NCI-H2227 (cell line): ENCODE data around the gene DNMT3A.

Source experiments
- DNase-seq: peaks from one replicate; lab custom pipeline; 2025; ENCODE audit not compliant: unreplicated experiment; lab: John Stamatoyannopoulos, UW

DNMT3A gene

DNA sequence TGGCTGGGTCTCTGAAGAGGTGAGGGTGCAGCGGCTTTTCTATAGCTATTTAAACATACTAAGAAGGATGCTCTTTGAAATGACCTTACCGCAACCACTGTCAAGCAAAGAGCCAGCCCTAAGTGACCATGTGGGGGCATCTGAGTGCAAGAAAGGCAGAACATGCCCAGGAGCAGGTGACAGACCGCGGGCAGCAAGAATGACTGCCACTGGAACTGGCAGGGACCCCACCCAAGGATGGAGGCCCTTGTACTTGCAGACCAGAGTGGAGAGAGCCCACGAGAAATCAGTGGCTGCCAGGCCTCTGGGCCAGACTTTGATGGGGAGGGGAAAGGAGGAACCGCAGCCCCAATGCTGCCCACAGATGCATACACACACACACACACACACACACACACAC lies 33.1 kb downstream of the DNMT3A start:
- DNase-seq = peak; percentile 34

DNA sequence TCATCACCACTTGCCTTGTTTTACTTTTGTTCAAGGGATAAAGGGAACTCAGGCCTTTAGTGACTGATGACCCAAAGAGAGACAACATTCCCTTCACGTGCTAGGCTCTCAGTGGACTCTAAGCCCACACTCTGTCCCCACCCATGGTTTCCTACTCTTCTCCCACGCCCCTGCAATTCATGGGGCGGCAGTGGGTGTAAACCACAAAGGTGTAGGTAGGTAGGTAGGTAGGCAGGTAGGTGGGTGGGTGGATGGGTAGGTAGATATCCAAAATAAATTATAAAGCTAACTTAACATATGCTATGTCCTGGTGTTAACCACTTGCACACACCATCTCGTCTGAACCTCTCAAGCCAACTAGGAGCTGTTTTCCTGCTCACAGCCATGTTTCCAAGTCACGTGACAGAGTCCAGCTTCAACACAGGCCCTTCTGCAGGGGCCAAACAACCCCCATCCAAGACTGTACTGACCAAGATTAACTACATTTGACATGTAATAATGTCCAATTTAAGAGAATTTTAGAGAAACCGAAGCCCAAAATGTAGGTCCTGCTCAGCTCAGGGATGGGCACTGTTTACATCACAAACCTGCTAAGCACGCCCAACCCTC lies 33.7 kb downstream of the DNMT3A start:
- DNase-seq = no peak

DNA sequence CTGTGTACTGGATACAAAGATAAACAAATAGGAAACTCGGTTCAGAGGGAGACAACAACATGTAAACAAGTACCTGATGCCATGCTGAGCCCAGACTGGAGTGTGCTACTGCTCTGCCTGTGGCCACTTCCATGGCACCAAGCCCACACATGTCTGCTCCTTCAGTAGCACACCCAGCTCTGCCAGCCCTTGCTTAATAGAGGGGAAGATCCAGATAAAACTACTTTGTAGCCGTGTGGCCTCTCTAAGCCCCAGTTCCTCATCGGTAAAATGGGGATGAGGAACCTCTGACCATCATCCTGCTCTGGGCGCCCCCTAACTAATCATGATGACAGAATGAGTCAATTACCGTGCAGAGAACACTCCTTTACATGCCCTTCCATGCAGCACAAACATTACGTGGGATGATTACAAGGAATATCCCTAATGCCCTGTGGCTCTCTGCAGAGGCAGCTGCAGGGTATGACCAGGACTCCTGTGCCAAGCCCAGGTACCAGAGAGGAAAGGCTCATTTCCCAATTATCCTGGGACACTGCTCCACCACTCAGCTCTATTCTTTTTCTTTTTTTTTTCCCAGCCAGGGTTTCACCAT lies 34.9 kb downstream of the DNMT3A start:
- DNase-seq = no peak

GRCh38 chr2:25305775-25306174 lies 36.0 kb downstream of the DNMT3A start:
- no peak for DNase-seq

- no peak for DNase-seq
Measured at GRCh38 chr2:25304826-25305596, 36.7 kb downstream of the DNMT3A start.

- DNase-seq = no peak
Measured at GRCh38 chr2:25304321-25304720, 37.4 kb downstream of the DNMT3A start.

DNA sequence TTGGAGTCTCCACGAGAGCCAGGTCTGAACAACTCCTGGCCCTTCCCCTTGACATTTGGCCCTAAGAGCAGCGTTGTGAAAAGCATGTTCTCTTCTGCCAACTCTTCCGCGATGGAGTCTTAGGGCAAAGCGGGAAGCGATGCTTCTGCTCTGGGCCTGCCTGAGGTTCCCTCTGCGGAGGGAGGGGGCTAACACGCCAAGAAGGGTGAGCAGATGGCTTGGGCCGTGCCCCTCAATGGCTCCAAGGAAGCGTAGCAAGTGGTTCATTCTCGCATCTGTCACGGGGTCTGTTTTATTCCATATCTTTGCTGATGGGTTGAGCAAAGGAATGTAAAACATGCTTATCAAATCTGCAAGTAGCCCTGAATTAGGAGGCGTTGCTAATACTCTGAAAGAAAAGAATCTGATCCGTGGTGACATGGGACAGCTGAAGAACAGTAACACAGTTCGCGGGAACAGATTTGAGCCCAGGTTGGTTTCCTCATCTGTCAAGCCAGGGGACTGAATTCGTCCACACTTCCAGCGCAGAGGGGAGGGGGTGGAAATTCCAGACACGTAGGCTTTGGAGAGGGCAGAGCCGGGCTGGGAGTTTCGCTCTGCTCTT lies 38.0 kb downstream of the DNMT3A start:
- DNase-seq = no peak

DNA sequence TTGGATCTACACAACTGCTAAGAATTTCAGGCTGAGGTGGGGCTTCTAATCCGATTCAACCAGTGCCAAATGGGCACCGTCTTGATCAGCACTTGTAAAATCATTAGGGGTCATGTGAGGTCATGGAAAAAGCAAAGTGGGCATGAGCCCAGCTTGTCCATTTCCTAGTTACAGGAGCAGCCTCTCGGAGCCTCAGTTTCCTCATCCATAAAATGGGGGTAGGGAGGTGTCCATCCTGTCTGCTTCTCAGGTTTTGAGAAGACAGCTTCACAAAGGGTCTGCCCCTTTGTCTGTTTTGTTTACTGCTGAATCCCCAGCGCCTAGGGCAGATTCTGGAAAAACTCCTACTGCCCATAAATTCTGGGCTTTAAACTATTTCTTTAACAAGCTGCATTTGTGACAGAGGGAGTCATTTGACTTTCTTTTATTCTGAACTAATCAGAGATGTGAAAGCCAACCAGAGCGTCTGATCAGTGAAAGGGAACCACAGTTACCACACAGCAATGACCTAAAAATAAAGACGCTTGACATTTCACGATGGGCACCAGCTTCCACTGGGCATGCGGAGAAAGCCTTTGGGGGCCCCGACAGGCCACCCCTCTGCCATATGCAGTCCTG lies 38.9 kb downstream of the DNMT3A start:
- no peak for DNase-seq

GRCh38 chr2:25301453-25302352 lies 40.0 kb downstream of the DNMT3A start:
- DNase-seq = no peak

DNA sequence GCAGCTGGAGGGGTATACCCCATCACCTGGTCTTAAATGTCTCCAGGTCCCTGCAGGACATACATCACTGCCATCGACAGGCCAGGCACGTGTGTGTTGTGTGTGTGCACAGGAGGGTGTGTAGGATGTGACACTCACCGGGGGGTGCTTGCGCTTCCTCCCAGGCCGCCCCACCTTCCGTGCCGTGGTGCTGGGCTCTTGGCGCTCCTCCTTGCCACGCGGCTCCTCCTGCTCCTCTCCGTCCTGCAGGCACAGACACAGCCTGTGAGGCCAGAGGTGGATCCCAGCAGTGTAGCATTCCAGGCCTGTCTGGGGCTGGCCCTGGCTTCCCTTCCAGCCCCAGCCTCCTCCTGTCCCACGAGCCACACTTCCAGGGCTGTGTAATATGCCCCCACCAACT lies 41.7 kb downstream of the DNMT3A start:
- no peak for DNase-seq

- no peak for DNase-seq
Measured at GRCh38 chr2:25298776-25299431, 42.8 kb downstream of the DNMT3A start.

DNA sequence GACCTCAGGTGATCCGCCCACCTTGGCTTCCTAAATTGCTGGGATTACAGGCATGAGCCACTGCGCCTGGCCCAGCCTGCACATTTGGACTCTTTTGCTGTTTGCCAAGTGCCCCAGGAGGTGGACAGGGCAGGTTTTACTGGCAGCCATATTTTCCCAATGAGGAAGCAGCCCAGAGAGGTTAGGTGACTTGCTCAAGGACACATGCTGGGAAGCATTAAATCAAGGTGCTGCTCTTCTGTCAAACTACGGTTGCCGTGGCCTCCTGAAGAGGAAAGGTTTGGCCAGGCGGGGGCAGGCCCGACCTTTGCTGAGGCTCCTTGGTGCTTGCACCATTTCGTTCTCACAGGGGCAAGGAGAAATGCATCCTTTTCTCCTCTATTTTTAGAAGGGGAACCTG lies 44.0 kb downstream of the DNMT3A start:
- DNase-seq = no peak

GRCh38 chr2:25295621-25296020 lies 46.1 kb downstream of the DNMT3A start:
- no peak for DNase-seq

GRCh38 chr2:25294573-25295462 lies 46.9 kb downstream of the DNMT3A start:
- peak; percentile 19 for DNase-seq

GRCh38 chr2:25293958-25294562 lies 47.7 kb downstream of the DNMT3A start:
- DNase-seq = no peak

DNA sequence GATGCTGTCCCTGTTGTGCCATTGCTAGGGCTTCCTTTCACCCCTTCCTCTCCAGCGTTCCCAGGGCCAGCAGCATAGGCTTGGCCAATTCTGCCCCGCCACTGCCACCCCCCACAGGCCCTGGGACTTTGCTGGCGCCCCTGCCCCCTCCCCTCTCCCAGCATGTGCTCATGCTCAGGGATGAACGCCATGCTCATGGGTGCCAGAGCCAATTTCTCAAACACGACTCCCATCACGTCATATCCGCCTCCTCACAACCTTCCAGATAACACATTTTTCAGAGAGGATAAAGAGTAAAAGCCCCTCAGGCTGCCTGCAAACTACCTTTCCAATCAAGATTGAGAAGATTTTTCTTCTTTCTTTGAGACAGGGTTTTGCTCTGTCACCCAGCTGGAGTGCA lies 48.6 kb downstream of the DNMT3A start:
- no peak for DNase-seq

DNA sequence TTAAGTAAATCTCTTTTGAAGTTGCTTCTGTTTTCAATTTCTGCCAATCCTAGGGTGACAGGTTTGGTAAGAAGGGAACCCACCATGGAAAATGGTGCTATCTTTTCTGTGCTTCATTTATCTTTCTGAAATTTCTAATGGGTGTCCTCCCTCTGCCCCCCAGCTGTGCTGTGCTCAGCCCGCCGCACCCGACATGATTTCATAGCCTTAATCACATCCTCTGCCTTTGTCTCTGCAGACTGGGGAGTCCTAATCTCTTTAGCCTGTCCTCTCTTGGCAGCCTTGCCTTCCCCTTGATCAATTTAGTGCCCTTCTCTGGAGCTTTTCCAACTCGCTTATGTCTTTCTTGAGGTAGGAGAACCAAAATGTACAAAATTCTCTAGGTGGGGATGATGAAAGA lies 49.3 kb downstream of the DNMT3A start:
- DNase-seq = no peak

- DNase-seq = no peak
Measured at GRCh38 chr2:25290811-25291495, 50.8 kb downstream of the DNMT3A start.
